Activated T-helper 9 cell treated with anti-CD3 and anti-CD28 coated beads, Interleukin-2, amount 50 U/mL, for 16 hours (primary cell): ENCODE results near the gene TFG.

Source experiments
- DNase-seq: peaks from one replicate; pipeline ENCODE4 v3.0.0-alpha.2; 2020; ENCODE audit warnings: low read depth

The TFG gene

GRCh38 chr3:100754563-100755334, 45.5 kb downstream of the TFG start:
- DNase-seq, result no peak

- DNase-seq, result no peak
Observed at GRCh38 chr3:100756441-100756840, 47.1 kb downstream of the TFG start.

- no peak for DNase-seq
Observed at GRCh38 chr3:100759159-100759558, 49.9 kb downstream of the TFG start.

- DNase-seq, result no peak
Observed at GRCh38 chr3:100759950-100760349, 50.7 kb downstream of the TFG start.

GRCh38 chr3:100760377-100760776, 51.1 kb downstream of the TFG start:
- no peak for DNase-seq

- DNase-seq, result no peak
Observed at GRCh38 chr3:100761211-100761942, 52.1 kb downstream of the TFG start.

- DNase-seq, result no peak
Observed at GRCh38 chr3:100761951-100762350, 52.7 kb downstream of the TFG start.

- DNase-seq, result no peak
Observed at GRCh38 chr3:100765437-100765975, 56.2 kb downstream of the TFG start.

GRCh38 chr3:100766069-100766468, 56.8 kb downstream of the TFG start:
- no peak for DNase-seq

- DNase-seq, result no peak
Observed at GRCh38 chr3:100769693-100770092, 60.4 kb downstream of the TFG start.

GRCh38 chr3:100775226-100775625, 65.9 kb downstream of the TFG start:
- no peak for DNase-seq

- DNase-seq, result no peak
Observed at GRCh38 chr3:100775669-100776068, 66.4 kb downstream of the TFG start.

GRCh38 chr3:100776097-100776729, 66.9 kb downstream of the TFG start:
- no peak for DNase-seq

GRCh38 chr3:100776746-100777145, 67.5 kb downstream of the TFG start:
- DNase-seq, result no peak

GRCh38 chr3:100777271-100777670, 68.0 kb downstream of the TFG start:
- DNase-seq, result no peak

- DNase-seq, result no peak
Observed at GRCh38 chr3:100779480-100779879, 70.2 kb downstream of the TFG start.

- DNase-seq, result no peak
Observed at GRCh38 chr3:100780071-100780622, 70.9 kb downstream of the TFG start.

- no peak for DNase-seq
Observed at GRCh38 chr3:100781301-100781700, 72.0 kb downstream of the TFG start.

- no peak for DNase-seq
Observed at GRCh38 chr3:100782348-100782747, 73.1 kb downstream of the TFG start.

- DNase-seq, result no peak
Observed at GRCh38 chr3:100782906-100783305, 73.6 kb downstream of the TFG start.

- no peak for DNase-seq
Observed at GRCh38 chr3:100783619-100784018, 74.3 kb downstream of the TFG start.

- no peak for DNase-seq
Observed at GRCh38 chr3:100789579-100789978, 80.3 kb downstream of the TFG start.

- DNase-seq, result no peak
Observed at GRCh38 chr3:100796556-100796955, 87.3 kb downstream of the TFG start.
